ENCODE results near the gene LOC128125822.
"Not testable (repeated sequence)": the region's sequence is repeated elsewhere in the genome, so short reads cannot be mapped to it uniquely, and the experiment has no call there.

Gene LOC128125822

DNA sequence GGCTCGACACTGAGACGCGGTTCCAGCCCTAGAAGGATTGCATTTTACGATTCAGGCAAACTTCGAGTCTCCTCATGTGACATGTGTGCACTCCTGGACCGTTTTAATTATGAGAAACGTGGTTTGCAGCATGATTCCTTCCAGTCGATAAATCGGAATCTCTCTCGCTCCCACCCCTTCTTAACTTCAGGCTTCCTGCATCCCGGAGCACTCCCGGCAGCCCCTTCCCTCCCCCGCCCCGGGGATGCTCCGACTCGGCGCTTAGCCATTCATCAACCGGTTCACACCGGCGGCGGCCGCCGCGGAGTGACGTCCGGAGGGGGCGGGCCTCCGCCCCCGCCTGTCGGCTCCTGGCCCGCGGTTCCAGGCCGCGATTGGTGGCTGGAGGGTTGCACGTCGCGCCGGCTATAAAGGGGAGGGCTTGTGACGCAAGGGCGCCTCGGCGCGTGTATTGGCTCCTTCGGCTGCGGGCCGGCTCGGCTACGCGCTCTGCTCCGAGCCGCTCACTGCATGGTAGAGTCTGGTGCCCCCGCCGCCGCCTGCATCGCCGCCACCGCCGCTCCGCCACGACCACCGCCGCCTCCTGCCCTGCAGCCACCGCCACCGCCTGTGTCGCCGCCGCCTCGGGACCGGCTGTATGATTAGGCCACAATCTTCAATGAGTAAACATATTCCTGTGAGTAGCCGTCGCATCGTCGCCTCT, at the start of gene LOC128125822, which contains the start of gene PTP4A1:
LOC128125822 (plus strand) TSS at position 437 of the 703 bp plus-strand sequence.
PTP4A1 (plus strand) TSS at position 437 of the 703 bp plus-strand sequence. CDS start 4,401 bp downstream, outside the sequence.
- Histone ChIP-seq H3K4me3 (peak within 1 kb of the TSS; percentile 67), H3K4me2 (peak within 1 kb of the TSS; percentile 86), H3K79me2 (ENCODE audit: low read depth) (peaks cover 42% of the 10 kb centered on the region), H4K20me1 (ENCODE audit: insufficient read depth) (peaks cover 9% of the 10 kb centered on the region; the same call in 1 of the 2 replicates), H3K36me3 (ENCODE audit: low read depth) (peaks cover 9% of the 10 kb centered on the region), H3K9me3 (ENCODE audit: insufficient read depth, low read depth) (no peaks in the 10 kb centered on the region; the same call in 1 of the 2 replicates), H3K4me1 (replicated peaks; ENCODE audit: insufficient read depth) (peaks cover 28% of the 10 kb centered on the region), H3F3A (ENCODE audit: insufficient read depth, low read depth) (peaks cover 25% of the 10 kb centered on the region), H3K27me3 (ENCODE audit: insufficient read depth, low read depth) (no peaks in the 10 kb centered on the region), H2AFZ (peak within 1 kb of the TSS; percentile 80), H3K9me2 (ENCODE audit: insufficient read depth) (no peaks in the 10 kb centered on the region), H3K27ac (peak within 1 kb of the TSS; percentile 97)
- POLR2A ChIA-PET (ENCODE audit: unreplicated experiment): no interaction called here
- peak; percentile 86 to 98 for DNase-seq
- intact Hi-C loops (cut with micrococcal nuclease; ENCODE audit: unreplicated experiment): loop anchor here (1.0 to 10.0 kb wide), 4 partner anchors 45 to 157 kb away; partner anchors contain the start of gene PHF3
- CTCF ChIA-PET: interaction anchor here (0.6 kb wide), 1 partner anchor 180 kb away, joined by 8 read pairs; no protein-coding TSS in a partner anchor
- BruUV-seq (replicated peaks): no TSS peak
- TF ChIP-seq CTCF (conservative IDR thresholded peaks at IDR 0.05) (no peak), EZH2 (IDR thresholded peaks at IDR 0.05; ENCODE audit: low read depth) (no peak)

DNA sequence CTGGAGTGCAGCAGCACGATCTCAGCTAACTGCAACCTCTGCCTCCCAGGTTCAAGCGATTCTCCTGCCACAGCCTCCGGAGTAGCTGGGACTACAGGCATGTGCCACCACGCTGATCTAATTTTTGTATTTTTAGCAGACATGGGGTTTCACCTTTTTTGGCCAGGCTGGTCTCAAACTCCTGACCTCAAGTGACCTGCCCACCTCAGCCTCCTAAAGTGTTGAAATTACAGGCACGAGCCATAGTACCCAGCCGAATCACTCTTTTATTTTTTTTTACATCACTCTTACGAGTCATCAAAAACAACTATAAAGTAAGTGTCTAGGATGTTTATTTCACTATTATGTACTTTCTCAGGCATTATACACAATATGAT, 49.4 kb upstream of the LOC128125822 start:
- H3K79me2 ChIP-seq (ENCODE audit: low read depth); H4K20me1 ChIP-seq (ENCODE audit: insufficient read depth); DNase-seq; H3K27me3 ChIP-seq (ENCODE audit: insufficient read depth, low read depth); BruUV-seq (replicated peaks); CTCF ChIA-PET; H3K4me2 ChIP-seq; H2AFZ ChIP-seq; H3K9me3 ChIP-seq (ENCODE audit: insufficient read depth, low read depth); H3K36me3 ChIP-seq (ENCODE audit: low read depth); H3K4me3 ChIP-seq; H3K9me2 ChIP-seq (ENCODE audit: insufficient read depth); H3K27ac ChIP-seq; intact Hi-C loops (cut with micrococcal nuclease; ENCODE audit: unreplicated experiment): not testable (repeated sequence)
- POLR2A ChIA-PET (ENCODE audit: unreplicated experiment): interaction anchor here (1.1 kb wide), 1 partner anchor 18 kb away, joined by 7 read pairs; no protein-coding TSS in a partner anchor
- H3K4me1 ChIP-seq (replicated peaks; ENCODE audit: insufficient read depth): peaks cover 34% of the 10 kb centered on the region
- peaks cover 26% of the 10 kb centered on the region for H3F3A ChIP-seq (ENCODE audit: insufficient read depth, low read depth)

GRCh38 chr6:63523630-63524029, 48.6 kb upstream of the LOC128125822 start:
- no peaks in the 10 kb centered on the region for H3K79me2 ChIP-seq (ENCODE audit: low read depth)
- POLR2A ChIA-PET (ENCODE audit: unreplicated experiment): interaction anchor here (1.1 kb wide), 1 partner anchor 19 kb away, joined by 7 read pairs; no protein-coding TSS in a partner anchor
- no peak for DNase-seq
- H3K4me1 ChIP-seq (replicated peaks; ENCODE audit: insufficient read depth): peaks cover 41% of the 10 kb centered on the region
- no peak overlapping the region for H3K4me2 ChIP-seq
- no peaks in the 10 kb centered on the region for H3K9me2 ChIP-seq (ENCODE audit: insufficient read depth)
- H3K9me3 ChIP-seq (ENCODE audit: insufficient read depth, low read depth): no peaks in the 10 kb centered on the region
- H3K4me3 ChIP-seq: no peak overlapping the region
- no peaks in the 10 kb centered on the region for H4K20me1 ChIP-seq (ENCODE audit: insufficient read depth)
- H3K27ac ChIP-seq: no peak overlapping the region
- intact Hi-C loops (cut with micrococcal nuclease; ENCODE audit: unreplicated experiment): no loop called here
- H3F3A ChIP-seq (ENCODE audit: insufficient read depth, low read depth): peaks cover 33% of the 10 kb centered on the region
- no peaks in the 10 kb centered on the region for H3K36me3 ChIP-seq (ENCODE audit: low read depth)
- CTCF ChIA-PET: no interaction called here
- no TSS peak for BruUV-seq (replicated peaks)
- TF ChIP-seq EZH2 (IDR thresholded peaks at IDR 0.05; ENCODE audit: low read depth) (no peak), CTCF (conservative IDR thresholded peaks at IDR 0.05) (no peak)
- no peak overlapping the region for H2AFZ ChIP-seq
- H3K27me3 ChIP-seq (ENCODE audit: insufficient read depth, low read depth): no peaks in the 10 kb centered on the region
